Liver (tissue), 3 donors: ENCODE results near the gene GATM.

Experiments used
- FOXA1 ChIP-seq: IDR thresholded peaks from 2 replicates; pipeline ENCODE4 v1.6.1; 2016; ENCODE audit warnings: antibody characterized with exemption
- MAX ChIP-seq: IDR thresholded peaks from 2 replicates; pipeline ENCODE4 v1.6.1; 2016; ENCODE audit warnings: antibody characterized with exemption
- RXRA ChIP-seq, 2 donors: IDR thresholded peaks; 2 replicates each; pipeline ENCODE4 v1.6.1; 2017 to 2018; ENCODE audit warnings: antibody characterized with exemption in 2 of 2, mild to moderate bottlenecking in 1 of 2
- SP1 ChIP-seq: IDR thresholded peaks from 2 replicates; pipeline ENCODE4 v1.6.1; 2018; ENCODE audit warnings: antibody characterized with exemption, mild to moderate bottlenecking
- YY1 ChIP-seq: IDR thresholded peaks from 2 replicates; pipeline ENCODE4 v1.6.1; 2016; ENCODE audit warnings: antibody characterized with exemption, mild to moderate bottlenecking
- TF ChIP-seq, protein P1 (sequence below): fragments of 150-350 bp; IDR thresholded peaks from 2 replicates; pipeline ENCODE4 v1.5.1; 2017; ENCODE audit warnings: improper control_type of control experiment, low read depth, low read length; ENCODE audit not compliant: missing input control
- TF ChIP-seq, protein P2 (sequence below): IDR thresholded peaks from 2 replicates; pipeline ENCODE4 v1.6.1; 2016; ENCODE audit warnings: antibody characterized with exemption, mild to moderate bottlenecking
- donor health status: healthy.
- donor health status: healthy.

DNA sequence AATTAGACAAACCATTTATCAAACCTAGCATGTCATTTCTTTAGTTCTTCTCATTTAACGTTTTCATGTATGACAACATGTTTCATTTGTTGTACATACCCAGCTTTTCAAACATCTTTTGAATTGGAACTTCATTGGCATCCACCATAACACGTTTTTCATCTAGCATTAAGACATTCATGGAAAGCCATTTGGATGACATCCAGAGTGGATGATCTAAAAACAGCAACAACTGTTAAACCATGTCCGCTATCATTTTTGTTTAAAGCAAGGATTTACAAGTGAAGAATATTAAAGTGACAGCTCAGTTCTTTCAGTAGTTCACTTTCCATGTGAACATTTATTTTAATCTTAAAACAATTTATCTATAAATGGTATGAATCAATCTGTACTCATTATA lies 14.5 kb downstream of the GATM start:
- TF ChIP-seq FOXA1: no peak
- TF ChIP-seq MAX: no peak
- TF ChIP-seq YY1: no peak
- TF ChIP-seq, protein P1, sequence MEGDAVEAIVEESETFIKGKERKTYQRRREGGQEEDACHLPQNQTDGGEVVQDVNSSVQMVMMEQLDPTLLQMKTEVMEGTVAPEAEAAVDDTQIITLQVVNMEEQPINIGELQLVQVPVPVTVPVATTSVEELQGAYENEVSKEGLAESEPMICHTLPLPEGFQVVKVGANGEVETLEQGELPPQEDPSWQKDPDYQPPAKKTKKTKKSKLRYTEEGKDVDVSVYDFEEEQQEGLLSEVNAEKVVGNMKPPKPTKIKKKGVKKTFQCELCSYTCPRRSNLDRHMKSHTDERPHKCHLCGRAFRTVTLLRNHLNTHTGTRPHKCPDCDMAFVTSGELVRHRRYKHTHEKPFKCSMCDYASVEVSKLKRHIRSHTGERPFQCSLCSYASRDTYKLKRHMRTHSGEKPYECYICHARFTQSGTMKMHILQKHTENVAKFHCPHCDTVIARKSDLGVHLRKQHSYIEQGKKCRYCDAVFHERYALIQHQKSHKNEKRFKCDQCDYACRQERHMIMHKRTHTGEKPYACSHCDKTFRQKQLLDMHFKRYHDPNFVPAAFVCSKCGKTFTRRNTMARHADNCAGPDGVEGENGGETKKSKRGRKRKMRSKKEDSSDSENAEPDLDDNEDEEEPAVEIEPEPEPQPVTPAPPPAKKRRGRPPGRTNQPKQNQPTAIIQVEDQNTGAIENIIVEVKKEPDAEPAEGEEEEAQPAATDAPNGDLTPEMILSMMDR: no peak
- no peak for TF ChIP-seq RXRA (IDR thresholded peaks at IDR 0.05)
- no peak for TF ChIP-seq SP1
- TF ChIP-seq, protein P2, sequence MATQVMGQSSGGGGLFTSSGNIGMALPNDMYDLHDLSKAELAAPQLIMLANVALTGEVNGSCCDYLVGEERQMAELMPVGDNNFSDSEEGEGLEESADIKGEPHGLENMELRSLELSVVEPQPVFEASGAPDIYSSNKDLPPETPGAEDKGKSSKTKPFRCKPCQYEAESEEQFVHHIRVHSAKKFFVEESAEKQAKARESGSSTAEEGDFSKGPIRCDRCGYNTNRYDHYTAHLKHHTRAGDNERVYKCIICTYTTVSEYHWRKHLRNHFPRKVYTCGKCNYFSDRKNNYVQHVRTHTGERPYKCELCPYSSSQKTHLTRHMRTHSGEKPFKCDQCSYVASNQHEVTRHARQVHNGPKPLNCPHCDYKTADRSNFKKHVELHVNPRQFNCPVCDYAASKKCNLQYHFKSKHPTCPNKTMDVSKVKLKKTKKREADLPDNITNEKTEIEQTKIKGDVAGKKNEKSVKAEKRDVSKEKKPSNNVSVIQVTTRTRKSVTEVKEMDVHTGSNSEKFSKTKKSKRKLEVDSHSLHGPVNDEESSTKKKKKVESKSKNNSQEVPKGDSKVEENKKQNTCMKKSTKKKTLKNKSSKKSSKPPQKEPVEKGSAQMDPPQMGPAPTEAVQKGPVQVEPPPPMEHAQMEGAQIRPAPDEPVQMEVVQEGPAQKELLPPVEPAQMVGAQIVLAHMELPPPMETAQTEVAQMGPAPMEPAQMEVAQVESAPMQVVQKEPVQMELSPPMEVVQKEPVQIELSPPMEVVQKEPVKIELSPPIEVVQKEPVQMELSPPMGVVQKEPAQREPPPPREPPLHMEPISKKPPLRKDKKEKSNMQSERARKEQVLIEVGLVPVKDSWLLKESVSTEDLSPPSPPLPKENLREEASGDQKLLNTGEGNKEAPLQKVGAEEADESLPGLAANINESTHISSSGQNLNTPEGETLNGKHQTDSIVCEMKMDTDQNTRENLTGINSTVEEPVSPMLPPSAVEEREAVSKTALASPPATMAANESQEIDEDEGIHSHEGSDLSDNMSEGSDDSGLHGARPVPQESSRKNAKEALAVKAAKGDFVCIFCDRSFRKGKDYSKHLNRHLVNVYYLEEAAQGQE: no peak
